HepG2 (cell line): ENCODE measurements around the gene FAM43B. TPM values are rescaled to one million over a fixed set of nuclear protein-coding genes. Genes with fewer than 3 reads are reported as not detected.

Experiments used
- ATAC-seq: fragments of 200-7000 bp; cut with Tn5 transposase; 3 replicates; pipeline ENCODE4 v1.9.1; 2020; ENCODE audit warnings: mild to moderate bottlenecking, moderate library complexity
- BruUV-seq: library from RNA; stranded (reverse); fragments of 400-500 nt; replicated peaks from 2 replicates; lab custom pipeline; 2021; lab: Mats Ljungman, UMichigan
- CTCF ChIA-PET: fragments of 300-600 bp; formaldehyde crosslinking; extraction: SDS; loops from one replicate; lab custom pipeline; 2021; ENCODE audit warnings: low total read pairs, inconsistent platforms, low intra/inter-chr PET ratio; lab: Yijun Ruan, JAX
- POLR2A ChIA-PET: fragments of 350-600 bp; sonication (Branson Sonifier 250); formaldehyde crosslinking; loops from one replicate; lab custom pipeline; 2020; ENCODE audit warnings: antibody characterized with exemption, inconsistent platforms; lab: Yijun Ruan, JAX
- DNase-seq: peaks from one replicate; pipeline ENCODE4 v3.0.0-alpha.2; 2015; ENCODE audit warnings: low spot score
- FAIRE-seq: peaks from 3 replicates; lab custom pipeline; 2011; peaks lifted over from hg19 to GRCh38; lab: Jason Lieb, UNC
- H2AFZ ChIP-seq: one replicate; pipeline ENCODE4 v1.6.1; 2011; ENCODE audit warnings: low read length, inconsistent platforms
- H3K27ac ChIP-seq: fragments of 300-600 bp; 3 replicates; pipeline ENCODE4 v1.8.0; 2011; ENCODE audit warnings: mixed run types, mild to moderate bottlenecking, mixed read lengths, low read length, inconsistent platforms; ENCODE audit not compliant: insufficient read depth; ENCODE audit errors: extremely low read length
- H3K27me3 ChIP-seq, 2 experiments: fragments of 200-600 bp in 1 of 2; 2 replicates in 1 of 2; 3 replicates in 1 of 2; pipeline versions ENCODE4 v1.6.0 to v1.8.0; 2011; ENCODE audit warnings: low read length in 2 of 2, mild to moderate bottlenecking in 2 of 2, moderate library complexity in 2 of 2, inconsistent platforms in 1 of 2; ENCODE audit not compliant: insufficient read depth in 2 of 2, control insufficient read depth in 1 of 2
- H3K36me3 ChIP-seq, 2 experiments: fragments of 200-600 bp in 1 of 2; replicated peaks in 1 of 2; 2 replicates in 1 of 2; 3 replicates in 1 of 2; pipeline versions ENCODE4 v1.5.1 to v1.8.0; 2011; ENCODE audit warnings: low read length in 2 of 2, inconsistent platforms in 1 of 2; ENCODE audit not compliant: insufficient read depth in 2 of 2, control insufficient read depth in 1 of 2
- H3K4me1 ChIP-seq: 2 replicates; pipeline ENCODE4 v1.5.1; 2012; ENCODE audit warnings: low read length, inconsistent platforms; ENCODE audit not compliant: insufficient read depth
- H3K4me2 ChIP-seq: 2 replicates; pipeline ENCODE4 v1.6.0; 2011; ENCODE audit warnings: low read depth, low read length, inconsistent platforms
- H3K4me3 ChIP-seq, 3 experiments: fragments of 200-600 bp in 1 of 3; sonication (generic), shearing (Covaris generic) in 1 of 3; replicated peaks in 1 of 3; 2 replicates each; pipeline ENCODE4 v1.5.1; 2011 to 2016; ENCODE audit warnings: low read length in 3 of 3, inconsistent platforms in 2 of 3, low read depth in 2 of 3, mild to moderate bottlenecking in 2 of 3, control low read depth in 1 of 3, mixed read lengths in 1 of 3; ENCODE audit not compliant: insufficient read depth in 1 of 3
- H3K79me2 ChIP-seq: one replicate; pipeline ENCODE4 v1.6.1; 2011; ENCODE audit warnings: low read length, inconsistent platforms; ENCODE audit not compliant: insufficient read depth
- H3K9ac ChIP-seq: 2 replicates; pipeline ENCODE4 v1.6.0; 2011; ENCODE audit warnings: mild to moderate bottlenecking, low read depth, low read length, inconsistent platforms; ENCODE audit not compliant: insufficient read depth
- H3K9me3 ChIP-seq: 2 replicates; pipeline ENCODE4 v1.5.1; 2012; ENCODE audit warnings: mild to moderate bottlenecking, low read length
- H4K20me1 ChIP-seq: 2 replicates; pipeline ENCODE4 v1.6.0; 2011; ENCODE audit warnings: inconsistent platforms, mild to moderate bottlenecking, low read length, moderate library complexity; ENCODE audit not compliant: insufficient read depth
- ATF7 ChIP-seq, 2 experiments: fragments of 450-650 bp in 1 of 2; sonication (generic) in 1 of 2; formaldehyde crosslinking in 1 of 2; IDR thresholded peaks; 2 replicates each; pipeline versions ENCODE4 v1.4.0 to v1.6.1; 2016 to 2020; ENCODE audit warnings: antibody characterized with exemption in 1 of 2, mild to moderate bottlenecking in 1 of 2, missing genetic modification reagents in 1 of 2
- WGBS: methylation state at CpG from one replicate; pipeline ENCODE4 v1.1.6; 2017; ENCODE audit warnings: low lambda C conversion rate; 5-methylcytosine and 5-hydroxymethylcytosine counted together
- in situ Hi-C: cut with HindIII; loops from 2 replicates; pipeline ENCODE4 v1.10.0; 2017; ENCODE audit warnings: low pct_unique_long_range_greater_than_20kb; ENCODE audit not compliant: extremely low pct_ligation_motif_present
- intact Hi-C: fragments of 100-400 bp; cut with micrococcal nuclease; formaldehyde crosslinking; loops from one replicate; pipeline ENCODE4 v1.10.0; 2022; ENCODE audit not compliant: unreplicated experiment
- polyA plus RNA-seq, 8 experiments: library from polyadenylated mRNA; depleted of rRNA in 3 of 8; stranded (reverse) in 7 of 8; unstranded in 1 of 8; fragments of >200 nt; fragmentation: Illumina TruSeq in 4 of 8; extraction: Trizol in 4 of 8; gene quantifications; 2 replicates each; pipeline versions ENCODE4 v1.2.1 to v1.2.3, GENCODE V29; 2011 to 2016; ENCODE audit warnings: low read depth in 4 of 8, missing spikeins in 1 of 8, mixed read lengths in 1 of 8; ENCODE audit not compliant: insufficient read depth in 1 of 8
- total RNA-seq, 5 experiments: library from RNA; depleted of rRNA; stranded (reverse); fragments of >200 nt; fragmentation: Illumina TruSeq; extraction: Trizol; gene quantifications; 2 replicates each; pipeline ENCODE4 v1.2.3, GENCODE V29; 2016; ENCODE audit warnings: low read depth in 1 of 5
- TF ChIP-seq, protein P1 (sequence below): sonication (generic); formaldehyde crosslinking; IDR thresholded peaks from 2 replicates; pipeline ENCODE4 v1.5.0; 2020; ENCODE audit warnings: mild to moderate bottlenecking, missing genetic modification reagents, borderline replicate concordance

The FAM43B gene
- total and polyA plus RNA-seq, 2 of the 13 experiments (the other 11 are each of a cell fraction or from before 2014, with no cell fraction given): 0.63 to 3.7 TPM

DNA sequence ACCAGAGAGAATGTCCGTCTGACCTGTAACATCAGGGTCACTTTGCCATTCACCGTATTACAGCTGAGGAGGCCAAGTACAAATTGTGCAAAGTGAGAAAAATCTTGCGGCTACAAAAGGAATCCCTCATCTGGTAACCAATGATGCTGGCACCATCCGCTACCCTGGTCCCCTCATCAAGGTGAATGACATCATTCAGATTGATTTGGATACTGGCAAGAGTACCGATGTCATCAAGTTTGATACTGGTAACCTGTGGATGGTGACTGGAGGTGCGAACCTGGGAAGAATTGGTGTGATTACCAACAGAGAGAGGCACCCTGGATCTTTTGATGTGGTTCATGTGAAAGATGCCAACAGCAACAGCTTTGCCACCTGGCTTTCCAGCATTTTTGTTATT, 26.1 kb upstream of the FAM43B start:
- intact Hi-C loops: no loop called here
- CTCF ChIA-PET: interaction anchor here (1.3 kb wide), 1 partner anchor 114 kb away, joined by 3 read pairs; no protein-coding TSS in a partner anchor
- Histone ChIP-seq H3K4me2 (no peak overlapping the region), H3K9me3 (no peaks in the 10 kb centered on the region), H3K36me3 (no peaks in the 10 kb centered on the region), H3K9ac (no peak overlapping the region), H3K27me3 (peaks cover 0 to 15% of the 10 kb centered on the region in 2 experiments; a peak in 1 of 5 replicates), H3K4me3 (no peak overlapping the region), H4K20me1 (no peaks in the 10 kb centered on the region), H3K27ac (no peak overlapping the region), H3K79me2 (no peaks in the 10 kb centered on the region), H3K4me1 (peaks cover 7% of the 10 kb centered on the region), H2AFZ (no peak overlapping the region)
- in situ Hi-C loops: no loop called here
- ATAC-seq (no peak), DNase-seq (no peak), FAIRE-seq (no peak)
- POLR2A ChIA-PET: no interaction called here
- no TSS peak for BruUV-seq
- TF ChIP-seq, protein P1, sequence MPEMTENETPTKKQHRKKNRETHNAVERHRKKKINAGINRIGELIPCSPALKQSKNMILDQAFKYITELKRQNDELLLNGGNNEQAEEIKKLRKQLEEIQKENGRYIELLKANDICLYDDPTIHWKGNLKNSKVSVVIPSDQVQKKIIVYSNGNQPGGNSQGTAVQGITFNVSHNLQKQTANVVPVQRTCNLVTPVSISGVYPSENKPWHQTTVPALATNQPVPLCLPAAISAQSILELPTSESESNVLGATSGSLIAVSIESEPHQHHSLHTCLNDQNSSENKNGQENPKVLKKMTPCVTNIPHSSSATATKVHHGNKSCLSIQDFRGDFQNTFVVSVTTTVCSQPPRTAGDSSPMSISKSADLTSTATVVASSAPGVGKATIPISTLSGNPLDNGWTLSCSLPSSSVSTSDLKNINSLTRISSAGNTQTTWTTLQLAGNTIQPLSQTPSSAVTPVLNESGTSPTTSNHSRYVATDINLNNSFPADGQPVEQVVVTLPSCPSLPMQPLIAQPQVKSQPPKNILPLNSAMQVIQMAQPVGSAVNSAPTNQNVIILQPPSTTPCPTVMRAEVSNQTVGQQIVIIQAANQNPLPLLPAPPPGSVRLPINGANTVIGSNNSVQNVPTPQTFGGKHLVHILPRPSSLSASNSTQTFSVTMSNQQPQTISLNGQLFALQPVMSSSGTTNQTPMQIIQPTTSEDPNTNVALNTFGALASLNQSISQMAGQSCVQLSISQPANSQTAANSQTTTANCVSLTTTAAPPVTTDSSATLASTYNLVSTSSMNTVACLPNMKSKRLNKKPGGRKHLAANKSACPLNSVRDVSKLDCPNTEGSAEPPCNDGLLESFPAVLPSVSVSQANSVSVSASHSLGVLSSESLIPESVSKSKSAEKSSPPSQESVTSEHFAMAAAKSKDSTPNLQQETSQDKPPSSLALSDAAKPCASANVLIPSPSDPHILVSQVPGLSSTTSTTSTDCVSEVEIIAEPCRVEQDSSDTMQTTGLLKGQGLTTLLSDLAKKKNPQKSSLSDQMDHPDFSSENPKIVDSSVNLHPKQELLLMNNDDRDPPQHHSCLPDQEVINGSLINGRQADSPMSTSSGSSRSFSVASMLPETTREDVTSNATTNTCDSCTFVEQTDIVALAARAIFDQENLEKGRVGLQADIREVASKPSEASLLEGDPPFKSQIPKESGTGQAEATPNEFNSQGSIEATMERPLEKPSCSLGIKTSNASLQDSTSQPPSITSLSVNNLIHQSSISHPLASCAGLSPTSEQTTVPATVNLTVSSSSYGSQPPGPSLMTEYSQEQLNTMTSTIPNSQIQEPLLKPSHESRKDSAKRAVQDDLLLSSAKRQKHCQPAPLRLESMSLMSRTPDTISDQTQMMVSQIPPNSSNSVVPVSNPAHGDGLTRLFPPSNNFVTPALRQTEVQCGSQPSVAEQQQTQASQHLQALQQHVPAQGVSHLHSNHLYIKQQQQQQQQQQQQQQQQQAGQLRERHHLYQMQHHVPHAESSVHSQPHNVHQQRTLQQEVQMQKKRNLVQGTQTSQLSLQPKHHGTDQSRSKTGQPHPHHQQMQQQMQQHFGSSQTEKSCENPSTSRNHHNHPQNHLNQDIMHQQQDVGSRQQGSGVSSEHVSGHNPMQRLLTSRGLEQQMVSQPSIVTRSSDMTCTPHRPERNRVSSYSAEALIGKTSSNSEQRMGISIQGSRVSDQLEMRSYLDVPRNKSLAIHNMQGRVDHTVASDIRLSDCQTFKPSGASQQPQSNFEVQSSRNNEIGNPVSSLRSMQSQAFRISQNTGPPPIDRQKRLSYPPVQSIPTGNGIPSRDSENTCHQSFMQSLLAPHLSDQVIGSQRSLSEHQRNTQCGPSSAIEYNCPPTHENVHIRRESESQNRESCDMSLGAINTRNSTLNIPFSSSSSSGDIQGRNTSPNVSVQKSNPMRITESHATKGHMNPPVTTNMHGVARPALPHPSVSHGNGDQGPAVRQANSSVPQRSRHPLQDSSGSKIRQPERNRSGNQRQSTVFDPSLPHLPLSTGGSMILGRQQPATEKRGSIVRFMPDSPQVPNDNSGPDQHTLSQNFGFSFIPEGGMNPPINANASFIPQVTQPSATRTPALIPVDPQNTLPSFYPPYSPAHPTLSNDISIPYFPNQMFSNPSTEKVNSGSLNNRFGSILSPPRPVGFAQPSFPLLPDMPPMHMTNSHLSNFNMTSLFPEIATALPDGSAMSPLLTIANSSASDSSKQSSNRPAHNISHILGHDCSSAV (CRISPR knock-in tag): no peak
- TF ChIP-seq ATF7 (IDR thresholded peaks at IDR 0.05) (peak; percentile 66), ATF7 (CRISPR knock-in tag; IDR thresholded peaks at IDR 0.05) (no peak)
- WGBS: 28% methylated on average over 6 of the region's 6 CpGs
